Mesendoderm (in vitro differentiated cells): ENCODE measurements around the gene DUSP15.

Source experiments
- DNase-seq: peaks from one replicate; pipeline ENCODE4 v3.0.0; 2013
- H2AK5ac ChIP-seq: 2 replicates; pipeline ENCODE4 v1.6.1; 2013; ENCODE audit warnings: low read length, inconsistent platforms
- H2BK120ac ChIP-seq: 2 replicates; pipeline ENCODE4 v1.6.1; 2013; ENCODE audit warnings: low read depth, mild to moderate bottlenecking, low read length, moderate library complexity, mixed read lengths
- H2BK15ac ChIP-seq: replicated peaks from 2 replicates; pipeline ENCODE4 v1.6.1; 2013; ENCODE audit warnings: low read depth, mild to moderate bottlenecking, moderate library complexity
- H2BK5ac ChIP-seq: 2 replicates; pipeline ENCODE4 v1.6.1; 2013; ENCODE audit warnings: low read length, inconsistent platforms
- H3K18ac ChIP-seq: 2 replicates; pipeline ENCODE4 v1.6.1; 2013; ENCODE audit warnings: mild to moderate bottlenecking, low read length, mixed read lengths
- H3K23ac ChIP-seq: one replicate; pipeline ENCODE4 v1.6.1; 2013; ENCODE audit warnings: low read length
- H3K27ac ChIP-seq: 2 replicates; pipeline ENCODE4 v1.5.1; 2013; ENCODE audit warnings: low read depth, mild to moderate bottlenecking, inconsistent platforms, low read length, moderate library complexity
- H3K27me3 ChIP-seq: 2 replicates; pipeline ENCODE4 v1.6.1; 2013; ENCODE audit warnings: low read length, control low read depth, mild to moderate bottlenecking, inconsistent platforms; ENCODE audit not compliant: insufficient read depth, poor library complexity
- H3K36me3 ChIP-seq: 2 replicates; pipeline ENCODE4 v1.6.1; 2013; ENCODE audit warnings: low read length, inconsistent platforms; ENCODE audit not compliant: control insufficient read depth, insufficient read depth
- H3K4ac ChIP-seq: one replicate; pipeline ENCODE4 v1.6.1; 2013; ENCODE audit warnings: low read depth, mild to moderate bottlenecking, low read length, moderate library complexity
- H3K4me1 ChIP-seq: 2 replicates; pipeline ENCODE4 v1.6.1; 2013; ENCODE audit warnings: low read depth, low read length, inconsistent platforms; ENCODE audit not compliant: control insufficient read depth
- H3K4me2 ChIP-seq: 2 replicates; pipeline ENCODE4 v1.6.1; 2013; ENCODE audit warnings: low read length
- H3K4me3 ChIP-seq: 2 replicates; pipeline ENCODE4 v1.5.1; 2013; ENCODE audit warnings: mild to moderate bottlenecking, low read length
- H3K56ac ChIP-seq: one replicate; pipeline ENCODE4 v1.6.1; 2013; ENCODE audit warnings: low read length
- H3K79me1 ChIP-seq: 2 replicates; pipeline ENCODE4 v1.6.1; 2013; ENCODE audit warnings: low read length, inconsistent platforms
- H3K79me2 ChIP-seq: 2 replicates; pipeline ENCODE4 v1.6.1; 2013; ENCODE audit warnings: mild to moderate bottlenecking, low read length; ENCODE audit not compliant: control insufficient read depth, insufficient read depth
- H3K9ac ChIP-seq: 2 replicates; pipeline ENCODE4 v1.6.1; 2013; ENCODE audit warnings: low read length, inconsistent platforms
- H4K5ac ChIP-seq: one replicate; pipeline ENCODE4 v1.6.1; 2013; ENCODE audit warnings: low read length
- H4K8ac ChIP-seq: one replicate; pipeline ENCODE4 v1.6.1; 2013; ENCODE audit warnings: low read depth, mild to moderate bottlenecking, control low read depth, low read length, moderate library complexity
- WGBS: extraction: QIAGEN DNeasy Blood & Tissue Kit; methylation state at CpG from one replicate; pipeline ENCODE4 v1.1.7; 2013; ENCODE audit warnings: low lambda C conversion rate, missing lambda C conversion rate; ENCODE audit not compliant: insufficient coverage; ENCODE audit errors: extremely low coverage; 5-methylcytosine and 5-hydroxymethylcytosine counted together

Gene DUSP15

GRCh38 chr20:31915491-31916280 is 45.4 kb upstream of the DUSP15 start:
- H3K9ac ChIP-seq: no peak overlapping the region
- H2AK5ac ChIP-seq: no peak overlapping the region
- H3K27ac ChIP-seq: no peak overlapping the region
- no peak overlapping the region for H2BK5ac ChIP-seq
- no peak overlapping the region for H3K4me2 ChIP-seq
- no peaks in the 10 kb centered on the region for H3K79me1 ChIP-seq
- no peak overlapping the region for H3K23ac ChIP-seq
- H2BK15ac ChIP-seq: no peak overlapping the region
- peaks cover 1% of the 10 kb centered on the region for H3K4me1 ChIP-seq
- no peaks in the 10 kb centered on the region for H3K79me2 ChIP-seq
- no peak overlapping the region for H3K18ac ChIP-seq
- H3K56ac ChIP-seq: no peak overlapping the region
- H3K36me3 ChIP-seq: no peaks in the 10 kb centered on the region
- no peak overlapping the region for H4K5ac ChIP-seq
- no peak overlapping the region for H3K4me3 ChIP-seq
- no peak overlapping the region for H3K4ac ChIP-seq
- no CpG with 5 or more reads among the region's 7 CpGs for WGBS
- no peak overlapping the region for H4K8ac ChIP-seq
- H3K27me3 ChIP-seq: no peaks in the 10 kb centered on the region
- H2BK120ac ChIP-seq: no peak overlapping the region
- DNase-seq: no peak

GRCh38 chr20:31914170-31914569 is 43.8 kb upstream of the DUSP15 start:
- H4K5ac ChIP-seq: no peak overlapping the region
- H3K23ac ChIP-seq: no peak overlapping the region
- no peak overlapping the region for H2BK5ac ChIP-seq
- WGBS: no CpG with 5 or more reads among the region's 5 CpGs
- no peak overlapping the region for H2AK5ac ChIP-seq
- H3K4me2 ChIP-seq: no peak overlapping the region
- no peaks in the 10 kb centered on the region for H3K27me3 ChIP-seq
- H3K4ac ChIP-seq: no peak overlapping the region
- no peak overlapping the region for H3K56ac ChIP-seq
- H3K9ac ChIP-seq: no peak overlapping the region
- no peak overlapping the region for H2BK120ac ChIP-seq
- H3K79me2 ChIP-seq: no peaks in the 10 kb centered on the region
- peaks cover 1% of the 10 kb centered on the region for H3K4me1 ChIP-seq
- no peak overlapping the region for H3K27ac ChIP-seq
- no peak overlapping the region for H3K18ac ChIP-seq
- H3K79me1 ChIP-seq: no peaks in the 10 kb centered on the region
- DNase-seq: no peak
- no peaks in the 10 kb centered on the region for H3K36me3 ChIP-seq
- no peak overlapping the region for H2BK15ac ChIP-seq
- no peak overlapping the region for H3K4me3 ChIP-seq
- no peak overlapping the region for H4K8ac ChIP-seq

GRCh38 chr20:31913431-31914157 is 43.3 kb upstream of the DUSP15 start:
- peak overlapping the region; percentile 18 for H3K23ac ChIP-seq
- no CpG with 5 or more reads among the region's 15 CpGs for whole genome bisulfite sequencing
- peaks cover 1% of the 10 kb centered on the region for H3K4me1 ChIP-seq
- no peak overlapping the region for H2BK120ac ChIP-seq
- no peak overlapping the region for H3K27ac ChIP-seq
- H2AK5ac ChIP-seq: no peak overlapping the region
- H3K9ac ChIP-seq: no peak overlapping the region
- H3K18ac ChIP-seq: no peak overlapping the region
- no peak overlapping the region for H4K5ac ChIP-seq
- H3K27me3 ChIP-seq: no peaks in the 10 kb centered on the region
- DNase-seq: no peak
- H3K56ac ChIP-seq: peak overlapping the region; percentile 12
- no peak overlapping the region for H3K4me3 ChIP-seq
- H2BK5ac ChIP-seq: no peak overlapping the region
- H3K4ac ChIP-seq: no peak overlapping the region
- H3K4me2 ChIP-seq: no peak overlapping the region
- H3K36me3 ChIP-seq: no peaks in the 10 kb centered on the region
- no peak overlapping the region for H2BK15ac ChIP-seq
- H3K79me2 ChIP-seq: no peaks in the 10 kb centered on the region
- no peak overlapping the region for H4K8ac ChIP-seq
- no peaks in the 10 kb centered on the region for H3K79me1 ChIP-seq

- Histone ChIP-seq H3K79me1 (no peaks in the 10 kb centered on the region), H3K23ac (peak overlapping the region; percentile 6), H3K18ac (no peak overlapping the region), H3K4me1 (peaks cover 1% of the 10 kb centered on the region), H3K79me2 (no peaks in the 10 kb centered on the region), H2AK5ac (no peak overlapping the region), H3K4me2 (no peak overlapping the region), H3K9ac (no peak overlapping the region), H3K4me3 (no peak overlapping the region), H3K27ac (no peak overlapping the region), H3K4ac (no peak overlapping the region), H2BK15ac (no peak overlapping the region), H3K36me3 (no peaks in the 10 kb centered on the region), H4K8ac (no peak overlapping the region), H4K5ac (no peak overlapping the region), H3K27me3 (no peaks in the 10 kb centered on the region), H2BK5ac (no peak overlapping the region), H2BK120ac (no peak overlapping the region), H3K56ac (no peak overlapping the region)
- no peak for DNase-seq
- WGBS: no CpG with 5 or more reads among the region's 4 CpGs
Measured at GRCh38 chr20:31910071-31910803, 39.9 kb upstream of the DUSP15 start.

DNA sequence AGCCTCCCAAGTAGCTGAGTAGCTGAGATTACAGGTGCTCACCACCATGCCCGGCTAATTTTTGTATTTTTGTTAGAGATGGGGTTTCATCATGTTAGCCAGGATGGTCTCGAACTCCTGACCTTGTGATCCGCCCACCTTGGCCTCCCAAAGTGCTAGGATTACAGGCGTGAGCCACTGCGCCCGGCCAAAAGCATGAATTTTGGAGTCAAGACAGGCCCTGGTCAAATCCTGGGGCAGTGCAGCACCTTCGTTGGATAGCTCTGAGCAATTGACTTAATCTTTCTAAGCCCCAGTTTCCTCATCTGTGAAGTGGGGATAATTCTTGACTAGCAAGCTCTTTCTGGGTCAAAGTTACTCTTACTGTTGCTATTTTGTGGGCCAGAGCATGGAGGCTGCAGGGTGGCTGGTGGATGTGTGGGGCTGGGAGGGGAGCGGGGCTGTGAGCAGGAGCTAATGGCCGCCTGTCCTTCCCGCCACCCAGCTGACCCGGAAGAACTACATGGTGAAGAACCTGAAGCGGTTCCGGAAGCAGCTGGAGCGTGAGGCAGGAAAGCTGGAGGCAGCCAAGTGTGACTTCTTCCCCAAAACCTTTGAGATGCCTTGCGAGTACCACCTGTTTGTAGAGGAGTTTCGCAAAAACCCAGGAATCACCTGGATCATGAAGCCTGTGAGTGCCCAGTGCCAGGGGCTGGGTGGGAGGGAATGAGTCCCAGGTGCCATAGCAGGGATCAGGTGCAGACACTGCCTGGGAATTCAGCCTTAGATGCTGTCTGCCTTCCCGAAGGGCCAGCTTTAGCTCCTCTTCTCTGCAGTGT is 39.1 kb upstream of the DUSP15 start:
- no peaks in the 10 kb centered on the region for H3K27me3 ChIP-seq
- no peaks in the 10 kb centered on the region for H3K36me3 ChIP-seq
- H3K79me2 ChIP-seq: no peaks in the 10 kb centered on the region
- H4K5ac ChIP-seq: no peak overlapping the region
- H3K4me2 ChIP-seq: no peak overlapping the region
- no peak overlapping the region for H3K56ac ChIP-seq
- no peak overlapping the region for H3K23ac ChIP-seq
- H2BK120ac ChIP-seq: no peak overlapping the region
- no peak overlapping the region for H3K4me3 ChIP-seq
- no peak overlapping the region for H3K9ac ChIP-seq
- no peak overlapping the region for H3K4ac ChIP-seq
- WGBS: no CpG with 5 or more reads among the region's 17 CpGs
- no peak overlapping the region for H2BK5ac ChIP-seq
- no peak overlapping the region for H3K27ac ChIP-seq
- H3K4me1 ChIP-seq: peaks cover 1% of the 10 kb centered on the region
- no peak for DNase-seq
- H3K18ac ChIP-seq: no peak overlapping the region
- no peaks in the 10 kb centered on the region for H3K79me1 ChIP-seq
- H2AK5ac ChIP-seq: no peak overlapping the region
- H2BK15ac ChIP-seq: no peak overlapping the region
- H4K8ac ChIP-seq: no peak overlapping the region
